RWPE2 (cell line): Measurements from ENCODE around the gene TDRKH.

Experiments
- ATAC-seq: fragments of 200-7000 bp; cut with Tn5 transposase; 3 replicates; pipeline ENCODE4 v1.9.1; 2021; ENCODE audit warnings: low read depth
- DNase-seq: peaks from one replicate; pipeline ENCODE4 v3.0.0-alpha.2; 2020; ENCODE audit warnings: low spot score
- H3K27ac ChIP-seq: fragments of 450-650 bp; 2 replicates; pipeline ENCODE4 v1.5.1; 2017; ENCODE audit warnings: mild to moderate bottlenecking; ENCODE audit not compliant: poor library complexity, severe bottlenecking
- H3K27me3 ChIP-seq: fragments of 250-450 bp; sonication (Bioruptor Pico); 2 replicates; pipeline ENCODE4 v1.5.1; 2021; ENCODE audit warnings: mild to moderate bottlenecking, moderate library complexity; ENCODE audit not compliant: insufficient read depth, poor library complexity, severe bottlenecking
- H3K36me3 ChIP-seq: fragments of 250-450 bp; sonication (Bioruptor Pico); 2 replicates; pipeline ENCODE4 v1.5.1; 2020; ENCODE audit warnings: low read depth, mild to moderate bottlenecking, moderate library complexity
- H3K4me1 ChIP-seq: fragments of 250-450 bp; sonication (Bioruptor Pico); 2 replicates; pipeline ENCODE4 v1.5.1; 2021; ENCODE audit warnings: mild to moderate bottlenecking, moderate library complexity; ENCODE audit not compliant: insufficient read depth, poor library complexity, severe bottlenecking
- H3K4me3 ChIP-seq: fragments of 250-450 bp; sonication (Bioruptor Pico); 2 replicates; pipeline ENCODE4 v1.5.1; 2021; ENCODE audit warnings: mild to moderate bottlenecking, moderate library complexity; ENCODE audit not compliant: severe bottlenecking
- H3K9me3 ChIP-seq: fragments of 250-450 bp; sonication (Bioruptor Pico); 2 replicates; pipeline ENCODE4 v1.5.1; 2021; ENCODE audit warnings: mild to moderate bottlenecking, moderate library complexity; ENCODE audit not compliant: severe bottlenecking
- TF ChIP-seq, protein P1 (sequence below): fragments of 450-650 bp; IDR thresholded peaks from one replicate; pipeline ENCODE4 v1.5.1; 2017; ENCODE audit warnings: mild to moderate bottlenecking, moderate library complexity; ENCODE audit not compliant: poor library complexity, severe bottlenecking

The TDRKH gene, protein sequence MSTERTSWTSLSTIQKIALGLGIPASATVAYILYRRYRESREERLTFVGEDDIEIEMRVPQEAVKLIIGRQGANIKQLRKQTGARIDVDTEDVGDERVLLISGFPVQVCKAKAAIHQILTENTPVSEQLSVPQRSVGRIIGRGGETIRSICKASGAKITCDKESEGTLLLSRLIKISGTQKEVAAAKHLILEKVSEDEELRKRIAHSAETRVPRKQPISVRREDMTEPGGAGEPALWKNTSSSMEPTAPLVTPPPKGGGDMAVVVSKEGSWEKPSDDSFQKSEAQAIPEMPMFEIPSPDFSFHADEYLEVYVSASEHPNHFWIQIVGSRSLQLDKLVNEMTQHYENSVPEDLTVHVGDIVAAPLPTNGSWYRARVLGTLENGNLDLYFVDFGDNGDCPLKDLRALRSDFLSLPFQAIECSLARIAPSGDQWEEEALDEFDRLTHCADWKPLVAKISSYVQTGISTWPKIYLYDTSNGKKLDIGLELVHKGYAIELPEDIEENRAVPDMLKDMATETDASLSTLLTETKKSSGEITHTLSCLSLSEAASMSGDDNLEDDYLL

DNA sequence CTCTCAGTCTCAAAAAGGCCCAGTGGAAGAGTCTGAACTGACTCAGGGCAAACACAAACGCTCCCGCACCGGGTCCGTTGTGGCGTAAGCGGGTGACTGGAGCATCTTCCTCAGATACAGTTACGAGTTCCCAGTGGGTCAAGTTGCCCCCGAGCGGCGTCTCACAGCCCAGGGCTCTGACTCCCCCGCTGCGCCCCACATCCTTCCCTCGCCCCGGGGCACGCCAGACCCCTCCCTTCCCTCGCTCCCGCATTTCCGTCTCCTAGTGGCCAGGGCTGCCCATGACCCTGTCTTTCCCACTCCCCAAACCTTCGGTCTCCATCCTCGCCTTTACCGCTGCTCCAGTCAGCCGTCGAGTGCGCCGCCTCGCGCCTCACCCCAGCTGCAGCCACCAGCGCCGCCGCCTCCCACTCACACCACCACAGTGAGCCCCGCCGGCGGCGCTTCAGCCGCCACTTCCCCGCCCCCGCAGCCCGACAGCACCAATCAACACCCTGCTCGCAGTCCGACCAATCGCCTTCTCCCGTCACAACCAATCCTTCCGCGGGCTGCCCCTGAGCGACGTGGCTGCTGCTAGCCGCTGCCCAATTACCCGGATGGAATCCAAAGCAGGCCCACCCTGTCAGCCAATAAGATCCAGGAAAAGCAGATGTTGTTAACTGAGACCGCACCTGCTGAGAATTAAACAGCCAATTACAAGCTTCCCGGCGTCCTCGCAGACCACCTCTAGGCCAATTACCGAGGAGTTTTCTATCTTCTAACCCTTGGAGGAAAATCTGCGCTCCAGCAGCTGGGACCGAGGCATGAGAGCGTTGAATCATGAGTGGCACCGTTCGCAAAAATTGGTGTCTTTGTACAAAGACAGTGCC, at the start of gene TDRKH:
TSS of gene TDRKH (minus strand) at position 430 of the 869 bp plus-strand sequence. CDS start 7,478 bp downstream, outside the sequence.
- TF ChIP-seq, protein P1, sequence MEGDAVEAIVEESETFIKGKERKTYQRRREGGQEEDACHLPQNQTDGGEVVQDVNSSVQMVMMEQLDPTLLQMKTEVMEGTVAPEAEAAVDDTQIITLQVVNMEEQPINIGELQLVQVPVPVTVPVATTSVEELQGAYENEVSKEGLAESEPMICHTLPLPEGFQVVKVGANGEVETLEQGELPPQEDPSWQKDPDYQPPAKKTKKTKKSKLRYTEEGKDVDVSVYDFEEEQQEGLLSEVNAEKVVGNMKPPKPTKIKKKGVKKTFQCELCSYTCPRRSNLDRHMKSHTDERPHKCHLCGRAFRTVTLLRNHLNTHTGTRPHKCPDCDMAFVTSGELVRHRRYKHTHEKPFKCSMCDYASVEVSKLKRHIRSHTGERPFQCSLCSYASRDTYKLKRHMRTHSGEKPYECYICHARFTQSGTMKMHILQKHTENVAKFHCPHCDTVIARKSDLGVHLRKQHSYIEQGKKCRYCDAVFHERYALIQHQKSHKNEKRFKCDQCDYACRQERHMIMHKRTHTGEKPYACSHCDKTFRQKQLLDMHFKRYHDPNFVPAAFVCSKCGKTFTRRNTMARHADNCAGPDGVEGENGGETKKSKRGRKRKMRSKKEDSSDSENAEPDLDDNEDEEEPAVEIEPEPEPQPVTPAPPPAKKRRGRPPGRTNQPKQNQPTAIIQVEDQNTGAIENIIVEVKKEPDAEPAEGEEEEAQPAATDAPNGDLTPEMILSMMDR: peak; percentile 37
- ATAC-seq: peak; percentile 98
- Histone ChIP-seq H3K36me3 (no peaks in the 10 kb centered on the region; the same call in 1 of the 2 replicates), H3K9me3 (no peaks in the 10 kb centered on the region), H3K27me3 (no peaks in the 10 kb centered on the region), H3K4me1 (peaks cover 5% of the 10 kb centered on the region), H3K4me3 (peak within 1 kb of the TSS; percentile 55), H3K27ac (peak within 1 kb of the TSS; percentile 30)
- peak; percentile 100 for DNase-seq

DNA sequence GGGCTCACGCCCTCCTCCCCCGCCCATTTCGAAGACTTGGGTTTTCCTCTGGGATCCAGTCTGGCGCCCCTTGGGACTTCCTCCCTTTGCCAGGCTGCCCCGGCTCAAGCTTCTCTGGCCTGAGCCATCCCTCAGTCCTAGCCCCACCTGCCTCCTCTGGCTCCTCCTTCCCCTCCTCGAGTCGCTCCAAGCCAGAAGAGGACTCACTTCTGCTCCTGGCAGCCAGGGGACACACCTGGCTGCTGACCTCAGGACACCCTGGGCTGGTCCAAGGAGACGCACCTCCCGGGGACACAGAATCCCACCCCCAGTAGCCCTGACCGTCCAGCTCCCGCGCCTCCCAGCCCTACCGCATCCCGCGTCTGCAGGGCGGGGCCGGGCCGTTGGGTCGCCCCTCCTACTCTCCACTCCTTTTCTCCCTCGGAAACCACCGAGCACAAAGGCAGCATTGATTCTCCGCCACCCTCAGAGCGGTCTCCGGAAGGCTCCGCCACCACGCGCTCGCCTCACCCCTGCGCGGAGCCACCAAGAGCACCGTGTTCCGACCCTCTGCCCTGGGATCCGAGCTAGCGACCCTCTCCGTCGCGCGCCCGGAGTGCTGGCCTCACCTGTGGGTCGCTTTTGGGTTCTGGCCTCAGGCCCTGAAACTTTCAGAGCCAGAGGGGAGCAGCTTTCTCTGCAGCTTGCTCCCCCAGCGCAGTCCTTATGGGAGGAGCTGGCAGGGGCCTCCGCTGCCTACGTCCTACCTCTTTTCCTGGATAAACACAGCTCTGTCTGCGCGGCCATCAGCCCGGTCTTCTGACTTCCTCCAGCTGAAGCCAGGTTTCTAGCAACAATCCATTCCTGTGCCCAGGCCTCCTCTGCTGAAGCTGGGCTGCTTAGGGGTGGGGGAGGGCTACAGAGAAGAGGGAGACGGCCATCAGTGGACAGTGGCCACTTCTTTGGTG, 49.4 kb upstream of the TDRKH start, which contains the start of gene C2CD4D:
TSS of gene C2CD4D (minus strand) at position 364 of the 947 bp plus-strand sequence. CDS start 831 bp downstream, outside the sequence.
- Histone ChIP-seq H3K4me1 (peaks cover 36% of the 10 kb centered on the region), H3K4me3 (peak within 1 kb of the TSS; percentile 25), H3K27ac (peak within 1 kb of the TSS; percentile 75), H3K27me3 (no peaks in the 10 kb centered on the region), H3K36me3 (no peaks in the 10 kb centered on the region), H3K9me3 (no peaks in the 10 kb centered on the region)
- DNase-seq (no peak), ATAC-seq (peak; percentile 58)
- TF ChIP-seq, protein P1: no peak

DNA sequence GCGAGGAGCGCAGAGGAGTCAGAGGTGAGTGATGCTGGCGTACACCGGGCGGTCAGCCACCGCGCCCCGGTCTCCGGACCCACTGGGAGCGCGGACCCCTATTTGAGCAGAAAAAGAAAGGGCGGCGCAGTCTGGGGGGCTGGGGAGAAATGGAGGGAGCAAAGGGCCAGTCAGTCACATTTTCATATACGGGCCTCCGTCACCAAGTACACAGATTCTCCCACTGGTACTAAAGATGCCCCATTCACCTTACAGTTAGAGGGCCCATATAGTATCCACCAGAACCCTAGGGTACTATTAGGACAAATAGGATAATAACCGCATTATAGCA, 48.7 kb upstream of the TDRKH start:
- peaks cover 36% of the 10 kb centered on the region for H3K4me1 ChIP-seq
- no peak overlapping the region for H3K4me3 ChIP-seq

More for the DNA sequence above, 48.7 kb upstream of the TDRKH start:
- ATAC-seq (no peak), DNase-seq (no peak)
- Histone ChIP-seq H3K36me3 (no peaks in the 10 kb centered on the region), H3K27ac (peak overlapping the region; percentile 75), H3K27me3 (no peaks in the 10 kb centered on the region), H3K9me3 (no peaks in the 10 kb centered on the region)
- TF ChIP-seq, protein P1: no peak
